Chondrocyte (in vitro differentiated cells): ENCODE measurements around the gene ARSK. TPM values are rescaled to one million over a fixed set of nuclear protein-coding genes. Genes with fewer than 3 reads are reported as not detected.
"Not testable (repeated sequence)": the region's sequence is repeated elsewhere in the genome, so short reads cannot be mapped to it uniquely, and the experiment has no call there.

Experiments used
- DNase-seq: peaks from one replicate; pipeline ENCODE4 v3.0.0; 2021; ENCODE audit warnings: mixed read lengths, low spot score
- H3K27ac Mint-ChIP-seq: one replicate; pipeline ENCODE4 v1.8.0; 2021; ENCODE audit warnings: mild to moderate bottlenecking, moderate library complexity, mixed read lengths; ENCODE audit not compliant: unreplicated experiment
- H3K27me3 Mint-ChIP-seq: 2 replicates; pipeline ENCODE4 v1.8.0; 2021; ENCODE audit warnings: low read depth, mixed read lengths
- H3K36me3 Mint-ChIP-seq: 2 replicates; pipeline ENCODE4 v1.8.0; 2021; ENCODE audit warnings: low read depth, mixed read lengths
- H3K4me1 Mint-ChIP-seq: 2 replicates; pipeline ENCODE4 v1.8.0; 2021; ENCODE audit warnings: low read depth, mild to moderate bottlenecking, mixed read lengths
- H3K4me3 Mint-ChIP-seq: one replicate; pipeline ENCODE4 v1.8.0; 2021; ENCODE audit warnings: mild to moderate bottlenecking, moderate library complexity, mixed read lengths; ENCODE audit not compliant: unreplicated experiment
- H3K9me3 Mint-ChIP-seq: 2 replicates; pipeline ENCODE4 v1.8.0; 2021; ENCODE audit warnings: low read depth, mixed read lengths
- total RNA-seq: library from RNA; stranded (reverse); gene quantifications from 3 replicates; pipeline ENCODE4 v1.2.1, GENCODE V29; 2021
- TF ChIP-seq, protein P1 (sequence below): fragments of 200-600 bp; sonication (generic); IDR thresholded peaks from 2 replicates; pipeline ENCODE4 v1.5.0; 2021; ENCODE audit warnings: antibody characterized with exemption, mild to moderate bottlenecking, moderate library complexity

ARSK gene
- total RNA-seq, 1 donor from 2014 or later = 10.0 TPM

DNA sequence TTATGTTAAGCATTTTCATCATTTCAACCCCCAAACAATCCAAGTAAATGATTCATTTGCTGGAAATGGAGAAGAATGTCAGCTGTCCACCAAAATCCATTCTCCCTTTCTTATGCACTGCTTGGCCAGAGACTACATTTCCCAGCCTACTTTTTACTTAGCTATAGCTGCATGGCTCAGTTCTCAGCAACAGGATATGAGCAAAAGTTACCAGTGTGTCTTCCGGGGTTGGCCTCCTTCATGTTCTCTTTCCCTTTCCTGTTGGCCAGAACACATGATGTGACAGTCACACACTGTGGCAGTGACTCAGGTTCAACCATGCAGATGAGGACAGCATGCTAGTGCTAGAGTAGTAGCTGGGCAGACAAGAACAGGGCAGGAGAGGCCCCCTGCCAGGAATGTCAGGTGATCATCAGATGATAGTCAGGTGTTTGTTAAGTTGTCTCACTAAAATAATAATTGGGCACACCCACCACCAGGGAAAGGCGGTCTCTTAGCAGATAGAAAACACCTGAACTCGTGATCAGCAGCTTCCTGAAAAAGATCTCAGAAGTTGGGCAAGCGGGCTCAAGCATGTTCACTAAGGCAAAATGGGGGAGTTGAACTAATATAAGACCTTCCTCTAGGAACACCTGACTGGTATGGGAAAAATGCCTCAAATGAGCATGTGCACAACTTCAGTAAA, 77.2 kb downstream of the ARSK start:
- TF ChIP-seq, protein P1, sequence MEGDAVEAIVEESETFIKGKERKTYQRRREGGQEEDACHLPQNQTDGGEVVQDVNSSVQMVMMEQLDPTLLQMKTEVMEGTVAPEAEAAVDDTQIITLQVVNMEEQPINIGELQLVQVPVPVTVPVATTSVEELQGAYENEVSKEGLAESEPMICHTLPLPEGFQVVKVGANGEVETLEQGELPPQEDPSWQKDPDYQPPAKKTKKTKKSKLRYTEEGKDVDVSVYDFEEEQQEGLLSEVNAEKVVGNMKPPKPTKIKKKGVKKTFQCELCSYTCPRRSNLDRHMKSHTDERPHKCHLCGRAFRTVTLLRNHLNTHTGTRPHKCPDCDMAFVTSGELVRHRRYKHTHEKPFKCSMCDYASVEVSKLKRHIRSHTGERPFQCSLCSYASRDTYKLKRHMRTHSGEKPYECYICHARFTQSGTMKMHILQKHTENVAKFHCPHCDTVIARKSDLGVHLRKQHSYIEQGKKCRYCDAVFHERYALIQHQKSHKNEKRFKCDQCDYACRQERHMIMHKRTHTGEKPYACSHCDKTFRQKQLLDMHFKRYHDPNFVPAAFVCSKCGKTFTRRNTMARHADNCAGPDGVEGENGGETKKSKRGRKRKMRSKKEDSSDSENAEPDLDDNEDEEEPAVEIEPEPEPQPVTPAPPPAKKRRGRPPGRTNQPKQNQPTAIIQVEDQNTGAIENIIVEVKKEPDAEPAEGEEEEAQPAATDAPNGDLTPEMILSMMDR = no peak
- peaks cover 2% of the 10 kb centered on the region for H3K9me3 Mint-ChIP-seq
- H3K27ac Mint-ChIP-seq = peak overlapping the region; percentile 88
- no peaks in the 10 kb centered on the region for H3K27me3 Mint-ChIP-seq
- DNase-seq = no peak
- H3K4me3 Mint-ChIP-seq = no peak overlapping the region
- H3K4me1 Mint-ChIP-seq = peaks cover 15% of the 10 kb centered on the region
- no peaks in the 10 kb centered on the region for H3K36me3 Mint-ChIP-seq

DNA sequence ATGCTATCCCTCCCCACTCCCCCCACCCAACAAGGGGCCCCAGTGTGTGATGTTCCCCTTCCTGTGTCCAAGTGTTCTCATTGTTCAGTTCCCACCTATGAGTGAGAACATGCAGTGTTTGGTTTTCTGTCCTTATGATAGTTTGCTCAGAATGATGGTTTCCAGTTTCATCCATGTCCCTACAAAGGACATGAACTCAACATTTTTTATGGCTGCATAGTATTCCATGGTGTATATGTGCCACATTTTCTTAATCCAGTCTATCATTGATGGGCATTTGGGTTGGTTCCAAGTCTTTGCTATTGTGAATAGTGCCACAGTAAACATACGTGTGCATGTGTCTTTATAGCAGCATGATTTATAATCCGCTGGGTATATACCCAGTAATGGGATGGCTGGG, 78.0 kb downstream of the ARSK start:
- H3K36me3 Mint-ChIP-seq, H3K27me3 Mint-ChIP-seq, H3K27ac Mint-ChIP-seq, H3K4me3 Mint-ChIP-seq, DNase-seq, H3K9me3 Mint-ChIP-seq: not testable (repeated sequence)
- peaks cover 15% of the 10 kb centered on the region for H3K4me1 Mint-ChIP-seq

DNA sequence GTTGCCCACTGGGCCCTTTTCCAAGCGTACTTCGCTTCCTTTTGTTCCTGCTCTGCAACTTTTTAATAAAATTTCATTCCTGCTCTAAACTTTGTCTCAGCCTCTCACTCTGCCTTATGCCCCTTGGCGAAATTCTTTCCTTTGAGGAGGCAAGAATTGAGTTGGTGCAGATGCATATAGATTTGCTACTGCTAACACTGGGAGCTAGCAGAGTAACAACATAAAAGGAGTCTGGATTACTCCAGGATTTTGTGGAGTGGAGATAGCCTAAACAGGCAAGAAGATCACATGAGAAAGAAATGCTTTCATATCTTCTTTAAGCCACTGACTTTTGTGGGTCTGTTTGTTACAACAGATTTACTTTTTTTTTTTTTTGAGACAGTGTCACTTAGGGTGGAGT, 78.8 kb downstream of the ARSK start:
- Mint-ChIP-seq H3K4me1 (peaks cover 15% of the 10 kb centered on the region), H3K27me3 (no peaks in the 10 kb centered on the region), H3K9me3 (peaks cover 2% of the 10 kb centered on the region), H3K36me3 (no peaks in the 10 kb centered on the region), H3K4me3 (no peak overlapping the region), H3K27ac (no peak overlapping the region)
- TF ChIP-seq, protein P1 = no peak
- no peak for DNase-seq

DNA sequence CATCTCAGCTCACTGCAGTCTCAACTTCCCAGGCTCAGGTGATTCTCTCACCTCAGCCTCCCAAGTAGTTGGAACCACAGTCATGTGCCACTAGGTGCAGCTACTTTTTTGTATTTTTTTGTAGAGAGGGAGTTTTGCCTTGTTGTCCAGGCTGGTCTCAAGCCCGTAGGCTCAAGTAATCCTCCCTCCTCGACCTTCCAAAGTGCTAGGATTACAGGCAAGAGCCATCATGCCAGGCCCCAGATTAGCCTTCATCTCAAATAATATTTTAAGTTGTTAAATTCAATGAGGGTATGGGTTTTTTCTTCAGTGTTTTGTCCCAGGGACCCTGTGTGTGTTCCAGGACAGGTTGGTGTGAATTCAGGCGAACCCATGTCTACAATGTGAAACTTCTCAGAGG, 79.2 kb downstream of the ARSK start:
- peaks cover 15% of the 10 kb centered on the region for H3K4me1 Mint-ChIP-seq
- DNase-seq = no peak
- no peak overlapping the region for H3K4me3 Mint-ChIP-seq
- peaks cover 2% of the 10 kb centered on the region for H3K9me3 Mint-ChIP-seq
- TF ChIP-seq, protein P1 = no peak
- H3K27ac Mint-ChIP-seq = no peak overlapping the region
- H3K27me3 Mint-ChIP-seq = no peaks in the 10 kb centered on the region
- H3K36me3 Mint-ChIP-seq = no peaks in the 10 kb centered on the region

DNA sequence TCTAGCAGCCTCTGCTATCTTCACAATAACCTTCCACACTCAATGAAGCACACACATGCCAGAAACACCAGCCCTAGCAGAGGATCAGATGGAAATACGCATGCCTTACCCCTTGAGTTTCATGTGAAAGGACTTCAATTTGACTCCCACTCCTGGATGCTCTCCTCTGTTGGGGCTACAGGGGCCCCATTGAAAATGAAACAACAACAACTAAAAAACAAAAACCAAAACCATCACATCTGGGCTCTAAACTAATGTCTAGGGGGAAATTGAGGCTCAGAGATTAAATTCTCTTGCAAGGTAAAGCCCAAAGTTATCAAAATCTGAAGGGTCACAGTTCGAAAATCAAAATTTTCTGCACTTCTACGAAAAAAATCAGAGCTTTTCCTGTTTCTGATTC, 83.7 kb downstream of the ARSK start:
- no peaks in the 10 kb centered on the region for H3K36me3 Mint-ChIP-seq
- no peaks in the 10 kb centered on the region for H3K4me1 Mint-ChIP-seq
- H3K9me3 Mint-ChIP-seq = no peaks in the 10 kb centered on the region
- TF ChIP-seq, protein P1 = no peak
- DNase-seq = no peak
- no peak overlapping the region for H3K4me3 Mint-ChIP-seq
- no peaks in the 10 kb centered on the region for H3K27me3 Mint-ChIP-seq
- H3K27ac Mint-ChIP-seq = no peak overlapping the region

DNA sequence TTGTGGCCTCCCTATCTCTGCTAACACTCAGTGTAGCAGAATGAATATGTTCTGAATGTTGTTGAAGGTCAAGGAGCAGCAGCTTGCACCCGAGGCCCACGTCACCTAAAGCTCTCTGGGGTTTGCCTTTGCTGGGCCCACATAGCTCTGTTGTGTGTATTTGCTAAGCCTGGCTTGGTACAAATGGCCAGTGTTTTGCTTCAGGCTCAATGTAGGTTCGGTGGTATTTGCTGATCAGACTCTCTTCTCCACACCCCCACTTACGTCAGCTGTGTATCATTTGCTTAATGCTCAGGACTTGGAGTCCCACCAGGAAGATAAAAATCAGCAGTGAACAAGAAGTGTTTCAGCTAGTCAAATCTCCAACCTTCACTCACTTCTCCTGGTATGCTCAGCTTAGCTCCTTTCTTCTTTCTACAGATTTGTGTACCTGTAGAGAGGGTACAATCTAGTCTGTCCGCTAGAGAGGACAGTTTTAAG, 86.9 kb downstream of the ARSK start:
- H3K4me3 Mint-ChIP-seq = no peak overlapping the region
- DNase-seq = no peak
- no peak overlapping the region for H3K27ac Mint-ChIP-seq
- H3K36me3 Mint-ChIP-seq = no peaks in the 10 kb centered on the region
- H3K27me3 Mint-ChIP-seq = no peaks in the 10 kb centered on the region
- H3K9me3 Mint-ChIP-seq = no peaks in the 10 kb centered on the region
- TF ChIP-seq, protein P1 = no peak
- H3K4me1 Mint-ChIP-seq = peaks cover 6% of the 10 kb centered on the region
